Uterus (tissue), 2 donors: ENCODE results near the gene PLEKHO1.

Source experiments
- POLR2A ChIP-seq, 2 donors: fragments of 450-650 bp; IDR thresholded peaks; one replicate each; pipeline ENCODE4 v1.6.1; 2016; ENCODE audit warnings: antibody characterized with exemption in 2 of 2, mild to moderate bottlenecking in 1 of 2, moderate library complexity in 1 of 2
- TF ChIP-seq, protein P1 (sequence below), 4 experiments: fragments of 200-600 bp in 2 of 4; fragments of 450-650 bp in 2 of 4; sonication (generic) in 2 of 4; IDR thresholded peaks; one replicate each; pipeline ENCODE4 v1.5.1; 2016 to 2019; ENCODE audit warnings: antibody characterized with exemption in 4 of 4, mild to moderate bottlenecking in 2 of 4, moderate library complexity in 1 of 4

DNA sequence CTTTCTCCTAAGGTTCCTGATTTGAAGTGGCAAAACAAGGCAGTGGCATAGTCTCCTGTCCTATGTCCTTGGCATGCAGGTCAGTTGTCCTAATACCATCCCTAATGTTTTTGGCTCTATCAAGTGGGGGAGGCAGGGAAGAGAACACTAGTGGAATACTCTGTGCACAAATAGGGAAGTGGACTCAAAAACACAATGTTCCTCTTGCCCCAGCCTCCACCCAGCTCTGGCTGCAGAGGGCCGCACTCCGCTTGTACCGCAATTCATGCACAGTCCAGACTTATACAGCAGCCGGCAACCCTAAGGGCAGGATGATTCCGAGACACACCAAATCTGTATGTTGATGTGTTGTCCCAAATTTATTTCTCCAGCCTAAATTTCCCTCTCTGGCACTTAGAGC, 14.5 kb downstream of the PLEKHO1 start:
- TF ChIP-seq, protein P1, sequence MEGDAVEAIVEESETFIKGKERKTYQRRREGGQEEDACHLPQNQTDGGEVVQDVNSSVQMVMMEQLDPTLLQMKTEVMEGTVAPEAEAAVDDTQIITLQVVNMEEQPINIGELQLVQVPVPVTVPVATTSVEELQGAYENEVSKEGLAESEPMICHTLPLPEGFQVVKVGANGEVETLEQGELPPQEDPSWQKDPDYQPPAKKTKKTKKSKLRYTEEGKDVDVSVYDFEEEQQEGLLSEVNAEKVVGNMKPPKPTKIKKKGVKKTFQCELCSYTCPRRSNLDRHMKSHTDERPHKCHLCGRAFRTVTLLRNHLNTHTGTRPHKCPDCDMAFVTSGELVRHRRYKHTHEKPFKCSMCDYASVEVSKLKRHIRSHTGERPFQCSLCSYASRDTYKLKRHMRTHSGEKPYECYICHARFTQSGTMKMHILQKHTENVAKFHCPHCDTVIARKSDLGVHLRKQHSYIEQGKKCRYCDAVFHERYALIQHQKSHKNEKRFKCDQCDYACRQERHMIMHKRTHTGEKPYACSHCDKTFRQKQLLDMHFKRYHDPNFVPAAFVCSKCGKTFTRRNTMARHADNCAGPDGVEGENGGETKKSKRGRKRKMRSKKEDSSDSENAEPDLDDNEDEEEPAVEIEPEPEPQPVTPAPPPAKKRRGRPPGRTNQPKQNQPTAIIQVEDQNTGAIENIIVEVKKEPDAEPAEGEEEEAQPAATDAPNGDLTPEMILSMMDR (IDR thresholded peaks at IDR 0.05), result no peak
- TF ChIP-seq POLR2A (IDR thresholded peaks at IDR 0.05), result no peak
